Measurements from ENCODE around the gene HPSE2.

Gene HPSE2

DNA sequence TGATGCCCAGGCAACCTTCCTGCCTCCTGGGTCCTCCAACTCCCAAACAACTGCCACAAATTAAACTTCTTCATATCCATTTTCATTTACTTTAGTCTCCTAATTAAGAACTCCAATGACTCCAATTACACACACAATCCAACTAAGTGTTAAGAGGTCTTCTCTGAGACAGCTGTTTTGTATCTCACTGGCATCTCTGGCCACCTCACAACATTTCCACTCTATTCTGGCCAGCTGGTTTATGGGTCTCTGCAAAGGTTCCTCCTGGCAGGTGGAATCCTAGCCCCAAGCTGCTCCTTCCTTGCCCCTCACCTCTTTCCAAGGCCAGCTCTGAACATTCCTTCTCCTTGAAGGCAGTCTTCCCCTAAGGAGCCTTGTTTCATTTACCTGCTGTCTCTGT, 665.8 kb downstream of the HPSE2 start (continued):
- TF ChIP-seq, protein P1, sequence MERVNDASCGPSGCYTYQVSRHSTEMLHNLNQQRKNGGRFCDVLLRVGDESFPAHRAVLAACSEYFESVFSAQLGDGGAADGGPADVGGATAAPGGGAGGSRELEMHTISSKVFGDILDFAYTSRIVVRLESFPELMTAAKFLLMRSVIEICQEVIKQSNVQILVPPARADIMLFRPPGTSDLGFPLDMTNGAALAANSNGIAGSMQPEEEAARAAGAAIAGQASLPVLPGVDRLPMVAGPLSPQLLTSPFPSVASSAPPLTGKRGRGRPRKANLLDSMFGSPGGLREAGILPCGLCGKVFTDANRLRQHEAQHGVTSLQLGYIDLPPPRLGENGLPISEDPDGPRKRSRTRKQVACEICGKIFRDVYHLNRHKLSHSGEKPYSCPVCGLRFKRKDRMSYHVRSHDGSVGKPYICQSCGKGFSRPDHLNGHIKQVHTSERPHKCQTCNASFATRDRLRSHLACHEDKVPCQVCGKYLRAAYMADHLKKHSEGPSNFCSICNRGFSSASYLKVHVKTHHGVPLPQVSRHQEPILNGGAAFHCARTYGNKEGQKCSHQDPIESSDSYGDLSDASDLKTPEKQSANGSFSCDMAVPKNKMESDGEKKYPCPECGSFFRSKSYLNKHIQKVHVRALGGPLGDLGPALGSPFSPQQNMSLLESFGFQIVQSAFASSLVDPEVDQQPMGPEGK (CRISPR knock-in tag; IDR thresholded peaks at IDR 0.05; ENCODE audit: borderline replicate concordance), result no peak
- TF ChIP-seq ESRRG (CRISPR knock-in tag; IDR thresholded peaks at IDR 0.05) (no peak), TCF4 (CRISPR knock-in tag; IDR thresholded peaks at IDR 0.05; ENCODE audit: borderline replicate concordance) (no peak), BACH2 (CRISPR knock-in tag; IDR thresholded peaks at IDR 0.05; ENCODE audit: borderline replicate concordance) (no peak), ARNTL (CRISPR knock-in tag; IDR thresholded peaks at IDR 0.05; ENCODE audit: borderline replicate concordance, low read depth) (no peak), CSDC2 (CRISPR knock-in tag; IDR thresholded peaks at IDR 0.05) (no peak), OSR1 (CRISPR knock-in tag; IDR thresholded peaks at IDR 0.05) (no peak), SNAI2 (CRISPR knock-in tag; IDR thresholded peaks at IDR 0.05) (no peak), ZC3H10 (CRISPR knock-in tag; IDR thresholded peaks at IDR 0.05) (no peak)

DNA sequence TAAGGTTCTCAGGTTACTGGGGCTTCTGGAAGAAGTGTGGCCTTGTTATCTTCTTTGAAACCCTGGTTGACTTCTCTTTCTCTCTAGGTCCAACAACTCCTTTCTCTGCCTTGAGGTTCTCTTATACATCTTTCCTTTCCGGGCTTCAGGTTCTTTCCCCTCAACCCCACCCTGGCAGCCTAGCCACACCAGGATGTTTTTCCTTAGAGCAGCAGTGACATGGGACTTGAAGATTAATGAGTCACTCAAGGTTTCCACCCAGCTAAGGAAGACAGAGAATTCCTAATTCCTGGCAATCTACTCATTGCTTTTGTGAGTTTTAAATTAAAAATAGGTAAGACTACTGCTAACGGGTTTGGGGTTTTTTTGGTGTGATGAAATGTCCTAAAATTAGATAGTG, 667.1 kb downstream of the HPSE2 start:
- no peak for ATAC-seq
- TF ChIP-seq OSR1 (CRISPR knock-in tag; IDR thresholded peaks at IDR 0.05) (no peak), RARB (CRISPR knock-in tag; IDR thresholded peaks at IDR 0.05) (no peak), ESRRG (CRISPR knock-in tag; IDR thresholded peaks at IDR 0.05) (no peak), PPARA (CRISPR knock-in tag; IDR thresholded peaks at IDR 0.05; ENCODE audit: borderline replicate concordance) (no peak), TOX (CRISPR knock-in tag; IDR thresholded peaks at IDR 0.05; ENCODE audit: borderline replicate concordance) (no peak), BACH2 (CRISPR knock-in tag; IDR thresholded peaks at IDR 0.05; ENCODE audit: borderline replicate concordance) (no peak)
- TF ChIP-seq, protein P2, sequence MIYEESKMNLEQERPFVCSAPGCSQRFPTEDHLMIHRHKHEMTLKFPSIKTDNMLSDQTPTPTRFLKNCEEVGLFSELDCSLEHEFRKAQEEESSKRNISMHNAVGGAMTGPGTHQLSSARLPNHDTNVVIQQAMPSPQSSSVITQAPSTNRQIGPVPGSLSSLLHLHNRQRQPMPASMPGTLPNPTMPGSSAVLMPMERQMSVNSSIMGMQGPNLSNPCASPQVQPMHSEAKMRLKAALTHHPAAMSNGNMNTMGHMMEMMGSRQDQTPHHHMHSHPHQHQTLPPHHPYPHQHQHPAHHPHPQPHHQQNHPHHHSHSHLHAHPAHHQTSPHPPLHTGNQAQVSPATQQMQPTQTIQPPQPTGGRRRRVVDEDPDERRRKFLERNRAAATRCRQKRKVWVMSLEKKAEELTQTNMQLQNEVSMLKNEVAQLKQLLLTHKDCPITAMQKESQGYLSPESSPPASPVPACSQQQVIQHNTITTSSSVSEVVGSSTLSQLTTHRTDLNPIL (CRISPR knock-in tag; IDR thresholded peaks at IDR 0.05; ENCODE audit: low read depth), result no peak
- TF ChIP-seq, protein P3, sequence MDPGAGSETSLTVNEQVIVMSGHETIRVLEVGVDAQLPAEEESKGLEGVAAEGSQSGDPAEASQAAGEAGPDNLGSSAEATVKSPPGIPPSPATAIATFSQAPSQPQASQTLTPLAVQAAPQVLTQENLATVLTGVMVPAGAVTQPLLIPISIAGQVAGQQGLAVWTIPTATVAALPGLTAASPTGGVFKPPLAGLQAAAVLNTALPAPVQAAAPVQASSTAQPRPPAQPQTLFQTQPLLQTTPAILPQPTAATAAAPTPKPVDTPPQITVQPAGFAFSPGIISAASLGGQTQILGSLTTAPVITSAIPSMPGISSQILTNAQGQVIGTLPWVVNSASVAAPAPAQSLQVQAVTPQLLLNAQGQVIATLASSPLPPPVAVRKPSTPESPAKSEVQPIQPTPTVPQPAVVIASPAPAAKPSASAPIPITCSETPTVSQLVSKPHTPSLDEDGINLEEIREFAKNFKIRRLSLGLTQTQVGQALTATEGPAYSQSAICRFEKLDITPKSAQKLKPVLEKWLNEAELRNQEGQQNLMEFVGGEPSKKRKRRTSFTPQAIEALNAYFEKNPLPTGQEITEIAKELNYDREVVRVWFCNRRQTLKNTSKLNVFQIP (CRISPR knock-in tag; IDR thresholded peaks at IDR 0.05; ENCODE audit: borderline replicate concordance, low read depth), result no peak

DNA sequence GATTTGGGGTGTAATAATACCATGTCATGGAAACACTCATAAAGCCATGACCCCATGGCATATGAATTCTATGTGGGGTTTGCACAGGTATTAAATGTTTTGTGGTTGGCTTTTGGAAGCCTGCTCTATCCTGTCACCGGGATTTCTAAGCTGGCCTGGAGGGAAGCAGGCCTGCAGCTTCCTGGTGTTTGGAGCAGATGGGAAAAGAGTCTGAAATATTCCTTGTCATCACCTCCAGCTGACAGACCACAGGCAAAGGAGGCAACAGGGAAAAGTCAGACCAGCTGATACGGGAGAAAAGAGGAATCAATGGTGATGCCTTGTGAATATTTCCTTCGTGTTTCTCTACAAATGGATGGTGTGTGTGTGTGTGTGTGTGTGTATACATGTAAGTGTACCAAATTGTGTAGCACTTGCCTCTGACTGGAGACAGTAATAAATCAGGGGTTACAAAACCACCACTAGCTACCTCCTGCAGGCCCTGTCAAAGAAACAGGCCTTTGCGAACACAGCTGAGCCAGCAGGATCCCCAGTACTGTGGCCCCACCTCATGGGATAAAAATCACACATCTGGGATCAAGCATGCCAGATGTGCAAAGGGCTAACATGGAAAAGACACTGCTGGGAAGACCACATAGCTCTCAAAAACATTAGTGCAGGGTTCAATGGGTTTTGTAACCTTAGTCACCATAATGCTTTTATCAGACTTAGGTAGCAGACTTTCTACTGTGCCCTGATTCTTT, 668.1 kb downstream of the HPSE2 start:
- no peak for ATAC-seq
- TF ChIP-seq ESRRG (CRISPR knock-in tag; IDR thresholded peaks at IDR 0.05) (no peak), OSR1 (CRISPR knock-in tag; IDR thresholded peaks at IDR 0.05) (no peak), ZNF70 (CRISPR knock-in tag; IDR thresholded peaks at IDR 0.05) (no peak), ISL1 (CRISPR knock-in tag; IDR thresholded peaks at IDR 0.05) (no peak), BACH2 (CRISPR knock-in tag; IDR thresholded peaks at IDR 0.05; ENCODE audit: borderline replicate concordance) (no peak), ARNTL (CRISPR knock-in tag; IDR thresholded peaks at IDR 0.05; ENCODE audit: borderline replicate concordance, low read depth) (no peak), GLIS3 (CRISPR knock-in tag; IDR thresholded peaks at IDR 0.05) (no peak)
- TF ChIP-seq, protein P2 (CRISPR knock-in tag; IDR thresholded peaks at IDR 0.05; ENCODE audit: low read depth), result no peak
- TF ChIP-seq, protein P3 (CRISPR knock-in tag; IDR thresholded peaks at IDR 0.05; ENCODE audit: borderline replicate concordance, low read depth), result no peak

DNA sequence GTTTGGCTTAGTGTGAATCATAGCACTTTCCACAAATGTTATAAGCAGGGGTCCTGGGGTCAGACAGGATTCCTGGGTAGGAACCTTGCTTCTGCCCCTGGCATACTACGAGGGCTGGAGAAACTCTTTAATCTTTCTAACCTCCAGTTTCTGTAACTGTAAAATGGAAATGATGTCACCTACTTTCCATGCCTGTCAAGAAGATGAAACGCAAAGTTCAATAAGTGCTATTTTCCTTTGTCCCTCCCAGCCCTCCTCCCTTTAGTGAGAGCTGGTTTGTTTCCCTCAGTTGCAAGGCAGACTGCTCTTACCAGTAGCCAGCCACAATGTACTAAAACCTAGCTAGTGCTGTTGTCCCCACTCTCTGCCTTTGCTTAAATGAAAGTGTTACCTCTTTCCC, 671.8 kb downstream of the HPSE2 start:
- no peak for ATAC-seq
- TF ChIP-seq ZC3H10 (CRISPR knock-in tag; IDR thresholded peaks at IDR 0.05) (no peak), RARB (CRISPR knock-in tag; IDR thresholded peaks at IDR 0.05) (no peak), TOX (CRISPR knock-in tag; IDR thresholded peaks at IDR 0.05; ENCODE audit: borderline replicate concordance) (no peak), ZNF8 (CRISPR knock-in tag; IDR thresholded peaks at IDR 0.05) (no peak), CSDC2 (CRISPR knock-in tag; IDR thresholded peaks at IDR 0.05) (no peak), GLIS3 (CRISPR knock-in tag; IDR thresholded peaks at IDR 0.05) (no peak), BACH2 (CRISPR knock-in tag; IDR thresholded peaks at IDR 0.05; ENCODE audit: borderline replicate concordance) (no peak), SNAI2 (CRISPR knock-in tag; IDR thresholded peaks at IDR 0.05) (no peak), ARNTL (CRISPR knock-in tag; IDR thresholded peaks at IDR 0.05; ENCODE audit: borderline replicate concordance, low read depth) (no peak)
- TF ChIP-seq, protein P3 (CRISPR knock-in tag; IDR thresholded peaks at IDR 0.05; ENCODE audit: borderline replicate concordance, low read depth), result no peak
- TF ChIP-seq, protein P4, sequence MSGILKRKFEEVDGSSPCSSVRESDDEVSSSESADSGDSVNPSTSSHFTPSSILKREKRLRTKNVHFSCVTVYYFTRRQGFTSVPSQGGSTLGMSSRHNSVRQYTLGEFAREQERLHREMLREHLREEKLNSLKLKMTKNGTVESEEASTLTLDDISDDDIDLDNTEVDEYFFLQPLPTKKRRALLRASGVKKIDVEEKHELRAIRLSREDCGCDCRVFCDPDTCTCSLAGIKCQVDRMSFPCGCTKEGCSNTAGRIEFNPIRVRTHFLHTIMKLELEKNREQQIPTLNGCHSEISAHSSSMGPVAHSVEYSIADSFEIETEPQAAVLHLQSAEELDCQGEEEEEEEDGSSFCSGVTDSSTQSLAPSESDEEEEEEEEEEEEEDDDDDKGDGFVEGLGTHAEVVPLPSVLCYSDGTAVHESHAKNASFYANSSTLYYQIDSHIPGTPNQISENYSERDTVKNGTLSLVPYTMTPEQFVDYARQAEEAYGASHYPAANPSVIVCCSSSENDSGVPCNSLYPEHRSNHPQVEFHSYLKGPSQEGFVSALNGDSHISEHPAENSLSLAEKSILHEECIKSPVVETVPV (CRISPR knock-in tag; IDR thresholded peaks at IDR 0.05), result no peak
- TF ChIP-seq, protein P2 (CRISPR knock-in tag; IDR thresholded peaks at IDR 0.05; ENCODE audit: low read depth), result no peak
